Measurements from ENCODE around the gene BCL6. TPM values are rescaled to one million over a fixed set of nuclear protein-coding genes. Genes with fewer than 3 reads are reported as not detected.

Gene BCL6
- total RNA-seq, 1 experiment from 2014 or later: 9.0 TPM

DNA sequence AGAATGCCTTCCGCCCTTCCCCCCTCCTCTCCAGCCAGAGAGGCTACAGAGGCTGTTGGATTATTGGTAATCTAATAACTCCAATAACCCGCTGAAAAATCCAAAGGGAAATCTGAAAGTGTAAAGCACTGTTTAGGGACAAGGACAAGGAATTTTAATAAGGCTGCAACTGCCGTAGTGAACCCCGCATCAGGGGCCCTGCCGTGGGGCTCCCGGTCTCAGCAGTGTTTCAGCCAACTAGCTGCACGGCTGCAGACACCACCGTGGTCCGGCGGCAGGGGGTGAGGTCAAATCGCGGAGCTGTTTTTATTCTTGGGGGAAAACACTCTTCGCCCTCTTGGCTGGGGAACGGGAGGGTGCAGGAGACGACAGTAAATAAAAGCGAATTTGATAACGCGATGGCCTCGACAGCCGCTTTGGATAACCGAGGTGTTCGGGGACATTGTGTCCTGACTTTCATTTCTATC lies 6.1 kb downstream of the BCL6 start:
- no peak for DNase-seq (ENCODE audit: low spot score)

DNA sequence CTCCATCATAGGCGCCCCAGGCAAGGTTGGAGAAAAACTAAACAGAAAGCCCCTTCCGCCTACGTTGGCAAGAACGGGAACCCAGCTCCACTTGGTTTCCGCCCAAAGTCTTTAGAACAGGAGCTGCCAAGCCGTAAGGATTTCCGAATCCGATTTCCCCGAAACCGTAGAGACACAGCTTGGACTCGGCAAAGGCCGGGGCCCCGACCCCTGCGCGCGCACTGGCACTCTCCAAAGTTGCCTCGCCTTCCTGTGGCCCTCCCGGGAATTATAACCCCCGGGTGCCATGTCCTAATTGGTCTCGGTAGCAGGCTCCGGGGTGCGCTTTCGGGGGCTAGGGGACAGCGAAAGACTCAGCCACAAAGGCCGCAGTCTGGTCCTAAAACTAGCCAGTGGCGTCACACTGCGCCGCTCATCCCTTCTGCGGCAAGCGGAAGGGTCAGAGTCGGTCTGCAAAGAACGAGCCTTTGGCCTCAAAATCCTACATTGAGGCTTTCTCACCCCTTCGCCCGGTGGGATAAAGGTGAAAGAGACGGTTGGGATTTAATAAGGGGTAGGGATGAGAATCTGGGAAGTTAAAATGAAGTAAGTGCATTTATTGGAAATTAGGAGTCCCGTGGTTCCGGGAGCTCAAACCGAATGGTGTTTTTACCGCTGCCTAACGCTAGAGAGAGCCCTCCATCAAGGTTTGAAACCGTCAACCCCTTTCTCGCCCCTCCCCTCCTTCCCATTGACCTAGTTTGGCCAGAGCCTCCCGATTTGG lies 6.8 kb downstream of the BCL6 start:
- peak; percentile 91 for DNase-seq (ENCODE audit: low spot score)

DNA sequence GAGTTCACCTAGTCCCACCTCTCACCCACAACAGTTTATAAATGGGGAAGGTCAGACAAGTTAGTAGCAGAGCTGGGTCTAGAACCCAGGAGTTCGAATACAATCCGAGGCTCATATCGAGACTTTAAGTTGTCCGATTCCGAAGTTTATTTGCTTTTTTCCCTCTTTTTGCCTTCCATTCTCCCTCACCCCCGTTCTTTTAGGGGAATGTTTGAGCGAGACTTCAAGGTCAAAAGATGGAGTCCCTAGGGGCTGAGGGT lies 7.3 kb downstream of the BCL6 start:
- DNase-seq (ENCODE audit: low spot score): no peak

DNA sequence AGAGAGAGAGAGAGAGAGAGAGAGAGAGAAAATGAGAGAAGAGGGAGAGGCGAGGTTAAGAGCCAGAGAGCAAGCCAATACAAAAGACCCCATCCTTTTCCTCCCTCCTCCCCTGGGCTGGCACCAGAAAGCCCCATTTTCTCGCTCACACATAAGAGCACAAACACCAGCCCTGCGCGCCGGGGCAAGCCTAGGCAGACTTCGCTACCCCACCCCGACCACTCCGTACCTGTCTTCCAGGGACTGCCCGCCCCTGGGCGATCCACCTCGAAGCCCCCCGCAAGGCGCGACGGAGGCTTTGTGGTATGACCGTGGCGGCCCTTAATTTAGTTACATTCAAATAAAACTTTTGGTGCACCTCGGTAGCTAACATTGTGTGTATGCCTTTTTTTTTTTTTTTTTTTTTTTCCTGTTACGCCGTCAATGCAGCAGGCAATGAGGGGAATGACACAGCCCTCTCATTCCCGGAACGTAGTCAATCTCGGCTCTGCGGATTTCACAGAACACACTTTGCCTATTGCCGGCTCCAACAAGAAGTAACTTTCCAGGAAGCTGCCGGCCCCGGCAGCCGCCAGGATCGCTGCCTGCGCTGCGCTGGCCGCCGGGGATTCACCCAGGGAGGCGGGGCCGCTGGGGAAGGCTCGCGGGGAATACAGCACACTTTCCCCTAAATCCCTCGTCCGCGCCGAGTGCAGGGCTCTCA lies 7.7 kb downstream of the BCL6 start:
- DNase-seq (ENCODE audit: low spot score): no peak

DNA sequence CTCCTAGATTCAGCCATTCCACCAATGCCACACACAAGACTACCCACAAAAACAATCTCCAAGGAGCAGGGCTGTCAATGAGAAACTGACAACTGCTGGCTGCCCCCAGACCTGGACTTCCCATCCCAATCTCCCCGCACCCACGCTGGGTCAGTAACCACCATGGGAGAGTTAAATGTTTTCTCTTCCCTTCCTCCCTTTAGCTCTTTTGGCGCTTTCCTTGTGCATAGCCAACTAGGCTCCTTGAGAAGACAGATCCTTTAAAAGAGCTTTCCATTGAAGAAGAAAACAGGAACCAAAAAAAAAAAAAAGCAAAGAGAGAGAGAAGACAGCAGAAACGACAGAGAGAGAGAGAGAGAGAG lies 8.3 kb downstream of the BCL6 start:
- DNase-seq (ENCODE audit: low spot score): no peak

DNA sequence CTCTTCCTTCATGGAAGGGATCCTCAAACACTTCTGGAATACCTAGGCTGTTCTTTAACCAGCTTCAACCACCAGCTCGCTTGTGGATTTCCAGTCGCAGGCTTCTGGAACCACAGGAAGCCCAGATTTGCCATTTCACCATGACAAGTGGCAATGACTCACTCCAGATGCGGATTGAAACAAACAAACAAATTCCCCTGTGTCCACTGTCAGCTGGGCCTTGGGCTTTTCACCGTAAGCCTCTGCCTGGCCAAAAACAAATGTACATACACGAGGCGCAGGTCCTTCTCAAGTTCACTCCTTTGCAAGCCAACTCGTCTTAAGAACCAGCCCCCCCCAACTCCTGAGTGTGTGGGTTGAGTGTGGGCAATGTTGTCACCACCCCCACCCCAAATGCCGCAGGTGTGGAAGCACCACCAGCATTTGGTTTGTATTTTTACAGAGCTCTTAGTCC lies 8.8 kb downstream of the BCL6 start:
- DNase-seq (ENCODE audit: low spot score): peak; percentile 94

DNA sequence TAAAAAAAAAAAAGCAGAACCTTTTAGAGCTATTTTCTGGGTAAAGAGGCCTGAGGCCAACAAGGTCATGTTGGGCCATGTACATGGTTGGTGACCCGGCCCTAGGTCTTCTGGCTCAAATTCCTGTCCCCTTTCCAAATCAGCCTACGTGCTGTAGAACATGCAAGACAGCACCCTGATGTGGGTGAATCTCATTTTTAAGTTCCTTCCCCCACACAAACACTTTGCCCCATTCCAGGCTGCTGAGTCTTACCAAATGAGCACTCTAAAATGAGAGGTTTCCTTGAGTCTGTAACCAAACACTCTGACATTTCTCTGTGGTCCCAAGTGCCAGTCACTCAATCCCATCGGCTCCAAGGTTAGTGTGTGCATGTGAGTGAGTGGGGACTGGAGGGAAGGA lies 9.4 kb downstream of the BCL6 start:
- no peak for DNase-seq (ENCODE audit: low spot score)

DNA sequence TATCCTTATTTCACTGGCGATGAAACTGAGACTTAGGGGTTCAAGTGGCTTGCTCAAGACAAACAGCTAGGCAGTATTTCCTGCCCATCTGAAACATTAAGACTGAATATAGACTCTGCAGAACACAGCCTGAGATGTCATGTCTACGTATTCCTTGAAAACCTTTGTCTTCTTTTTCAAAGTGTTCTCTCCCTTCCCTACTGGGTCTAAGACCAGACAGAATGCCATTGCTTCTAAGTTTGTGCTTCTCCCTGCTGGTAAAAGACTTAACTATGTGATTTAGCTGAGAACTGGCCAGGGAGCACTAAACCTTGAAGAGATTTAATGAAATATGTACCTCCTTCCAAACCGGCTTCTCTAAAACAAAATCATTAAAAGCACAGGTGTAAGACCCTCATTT lies 9.9 kb downstream of the BCL6 start:
- DNase-seq (ENCODE audit: low spot score): no peak

DNA sequence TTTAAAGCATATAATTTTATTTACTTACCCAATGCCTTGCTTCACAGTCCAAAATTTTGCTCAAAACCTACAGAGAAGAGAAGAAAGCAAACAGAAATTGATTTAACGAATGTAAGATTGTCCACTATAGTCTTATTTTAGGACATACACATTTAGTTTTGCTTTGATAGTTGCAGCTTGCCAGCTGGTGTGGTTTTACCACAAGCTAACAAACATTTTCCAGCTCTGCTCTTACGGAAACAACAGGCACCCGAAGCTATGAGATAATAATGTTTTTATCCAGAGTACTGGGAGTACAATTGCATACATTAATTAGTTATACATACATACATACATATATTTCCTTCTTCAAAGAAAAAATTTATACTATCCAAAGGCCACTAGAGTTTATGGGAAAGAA lies 10.4 kb downstream of the BCL6 start:
- DNase-seq (ENCODE audit: low spot score): peak; percentile 34

DNA sequence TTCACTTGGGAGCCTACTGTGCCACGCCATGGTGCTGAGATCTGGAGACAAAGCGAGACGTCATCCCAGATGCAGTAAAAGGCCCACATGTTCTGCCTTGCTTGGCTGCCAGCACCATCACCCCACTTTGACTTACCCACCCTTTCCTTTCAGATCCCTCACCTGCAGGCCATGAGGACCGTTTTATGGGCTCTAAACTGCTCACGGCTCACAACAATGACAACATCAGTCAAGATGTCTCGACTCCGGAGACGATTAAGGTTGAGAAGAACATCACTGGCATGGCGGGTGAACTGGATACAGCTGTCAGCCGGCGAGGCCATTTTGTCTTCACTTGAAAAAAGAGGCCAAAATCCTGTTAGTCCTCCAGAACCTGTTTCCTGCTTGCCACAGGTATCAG lies 11.9 kb downstream of the BCL6 start:
- DNase-seq (ENCODE audit: low spot score): no peak

DNA sequence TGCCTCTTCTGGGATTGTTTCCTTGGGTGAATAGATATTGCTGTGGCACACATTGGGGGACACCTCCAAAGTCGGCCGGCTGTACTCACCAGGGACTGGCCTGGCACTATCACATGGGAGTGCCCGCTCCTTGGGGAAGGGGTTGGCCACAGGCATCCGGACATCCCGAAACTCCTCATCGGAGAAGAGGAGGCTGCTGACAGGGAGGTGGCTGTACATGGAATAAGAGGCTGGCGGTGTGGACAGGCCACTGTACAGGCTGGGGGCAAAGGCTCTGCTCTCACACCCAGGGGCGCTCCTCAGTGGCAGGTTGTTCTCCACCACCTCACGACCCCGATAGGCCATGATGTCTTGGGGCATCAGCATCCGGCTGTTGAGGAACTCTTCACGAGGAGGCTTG lies 15.7 kb downstream of the BCL6 start:
- DNase-seq (ENCODE audit: low spot score): no peak

DNA sequence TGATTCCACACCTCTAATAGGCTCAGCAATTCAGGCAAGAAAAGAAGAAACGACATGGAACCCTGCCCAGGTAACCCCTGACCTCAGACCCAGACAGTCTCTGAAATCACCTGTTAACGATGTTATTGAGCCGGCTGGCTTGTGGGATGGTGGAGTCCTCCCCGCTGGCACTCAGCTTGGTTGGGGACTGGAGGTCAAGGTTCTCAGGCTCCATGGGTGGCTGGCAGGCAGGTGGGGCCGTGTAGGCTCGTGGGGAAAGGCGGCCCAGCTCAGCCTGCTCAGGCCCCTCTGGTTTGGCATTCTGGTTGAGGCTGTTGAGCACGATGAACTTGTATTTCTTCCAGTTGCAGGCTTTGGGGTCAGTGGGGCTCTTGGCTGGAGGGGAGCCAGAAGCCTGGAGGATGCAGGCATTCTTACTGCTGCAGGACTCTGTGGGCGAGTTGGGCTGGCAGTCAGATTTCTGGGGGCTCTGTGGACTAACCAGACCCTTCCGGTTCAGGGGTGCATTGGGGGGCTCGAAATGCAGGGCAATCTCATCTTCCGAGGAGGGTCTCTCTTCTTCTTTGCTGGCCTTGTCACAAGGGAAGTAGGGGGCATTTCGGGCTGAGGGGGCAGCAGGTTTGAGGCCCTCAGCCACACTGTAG lies 16.2 kb downstream of the BCL6 start:
- DNase-seq (ENCODE audit: low spot score): no peak

DNA sequence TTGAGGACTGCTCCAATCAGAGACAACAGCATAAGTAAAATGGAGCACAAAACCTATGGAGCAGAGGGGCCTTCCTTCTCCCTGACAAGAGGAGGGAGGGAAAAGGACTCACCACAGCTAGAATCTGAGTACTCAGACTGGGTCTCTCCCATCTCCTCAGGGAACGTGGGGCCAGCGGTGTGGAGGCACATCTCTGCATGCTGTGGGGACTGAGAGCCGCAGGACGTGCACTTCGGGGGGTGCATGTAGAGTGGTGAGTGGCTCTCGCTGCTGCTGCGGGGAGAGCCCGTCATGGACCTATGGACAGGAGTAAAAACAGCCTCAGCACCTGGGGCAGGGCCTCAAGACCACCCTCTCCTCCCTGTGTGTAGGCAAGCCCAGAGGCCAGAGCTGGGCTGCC lies 17.0 kb downstream of the BCL6 start:
- DNase-seq (ENCODE audit: low spot score): no peak

DNA sequence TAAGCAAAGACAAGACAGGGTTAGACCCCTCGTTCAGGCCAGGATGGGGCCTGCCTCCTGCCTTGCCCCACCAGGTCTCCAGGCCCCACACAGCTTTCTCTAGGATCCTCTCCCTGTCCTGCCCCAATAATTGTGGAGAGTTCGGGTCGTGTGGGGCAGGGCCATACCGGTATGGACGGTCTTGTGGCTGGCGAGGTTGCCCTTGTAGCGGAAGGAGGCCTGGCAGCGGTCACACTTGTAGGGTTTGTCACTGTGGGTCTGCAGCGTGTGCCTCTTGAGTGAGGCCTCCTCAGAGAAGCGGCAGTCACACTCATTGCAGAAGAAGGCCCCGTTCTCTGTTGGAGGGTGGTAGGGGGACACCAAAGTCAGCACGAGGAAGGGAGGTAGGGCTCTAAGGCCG lies 18.7 kb downstream of the BCL6 start:
- DNase-seq (ENCODE audit: low spot score): no peak

DNA sequence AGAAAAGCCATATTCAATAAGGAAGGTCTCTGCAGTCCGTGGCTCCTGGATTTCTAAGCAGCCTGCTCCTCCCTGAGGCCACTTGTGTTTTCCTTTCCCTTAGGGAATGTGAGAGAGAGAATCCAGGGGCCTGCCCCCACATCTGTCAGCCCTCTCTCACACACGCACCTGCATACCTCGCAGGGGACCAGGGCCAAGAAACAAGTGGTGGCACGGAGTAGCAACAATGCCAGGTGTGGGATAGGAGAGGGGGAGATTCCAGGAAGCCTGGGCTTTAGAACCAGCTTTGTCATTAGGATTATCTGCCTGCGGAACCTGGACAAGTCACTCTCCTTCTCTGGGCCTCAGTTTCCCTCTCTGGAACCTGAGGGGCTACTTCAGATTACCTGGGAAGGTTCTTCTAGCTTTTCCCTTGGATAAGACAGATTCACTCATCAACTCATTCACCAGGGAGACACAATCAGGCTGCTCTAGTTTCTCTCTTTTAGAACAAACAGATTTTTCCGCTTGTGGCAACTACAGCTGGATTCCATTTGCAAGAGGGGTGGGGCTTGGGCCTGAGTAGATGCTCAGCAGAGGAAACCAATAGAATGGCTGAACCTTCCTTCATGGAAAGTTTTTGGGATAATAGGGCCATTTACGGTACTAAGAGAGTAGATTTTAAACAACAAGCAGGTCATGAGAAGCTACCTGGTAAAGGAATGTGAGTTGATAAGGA lies 19.5 kb downstream of the BCL6 start:
- no peak for DNase-seq (ENCODE audit: low spot score)

DNA sequence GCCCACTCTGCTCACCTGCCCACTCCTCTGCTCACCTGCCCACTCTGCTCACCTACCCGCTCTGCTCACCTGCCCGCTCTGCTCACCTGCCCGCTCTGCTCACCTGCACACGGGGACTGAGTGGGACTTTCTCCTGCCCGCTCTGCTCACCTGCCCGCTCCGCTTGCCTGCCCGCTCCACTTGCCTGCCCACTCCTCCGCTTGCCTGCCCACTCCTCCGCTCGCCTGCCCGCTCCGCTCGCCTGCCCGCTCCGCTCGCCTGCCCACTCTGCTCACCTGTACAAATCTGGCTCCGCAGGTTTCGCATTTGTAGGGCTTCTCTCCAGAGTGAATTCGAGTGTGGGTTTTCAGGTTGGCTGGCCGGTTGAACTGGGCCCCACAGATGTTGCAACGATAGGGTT lies 20.0 kb downstream of the BCL6 start:
- DNase-seq (ENCODE audit: low spot score): no peak

DNA sequence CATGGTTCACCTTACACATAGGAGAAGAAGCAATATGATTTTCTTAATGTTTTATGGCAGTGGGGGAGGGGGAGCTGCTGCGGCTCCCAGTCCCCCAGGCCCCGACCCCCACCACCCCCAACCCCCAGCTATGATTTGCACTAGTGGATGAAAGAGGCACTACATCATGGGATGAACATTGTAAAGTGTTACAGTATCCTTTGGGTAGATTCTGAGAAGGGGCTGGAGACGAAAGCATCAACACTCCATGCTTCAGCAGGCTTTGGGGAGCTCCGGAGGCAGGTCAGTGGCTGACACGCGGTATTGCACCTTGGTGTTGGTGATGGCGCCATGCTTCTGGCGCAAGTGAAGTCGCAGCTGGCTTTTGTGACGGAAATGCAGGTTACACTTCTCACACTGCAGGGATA lies 23.1 kb downstream of the BCL6 start:
- DNase-seq (ENCODE audit: low spot score): no peak

DNA sequence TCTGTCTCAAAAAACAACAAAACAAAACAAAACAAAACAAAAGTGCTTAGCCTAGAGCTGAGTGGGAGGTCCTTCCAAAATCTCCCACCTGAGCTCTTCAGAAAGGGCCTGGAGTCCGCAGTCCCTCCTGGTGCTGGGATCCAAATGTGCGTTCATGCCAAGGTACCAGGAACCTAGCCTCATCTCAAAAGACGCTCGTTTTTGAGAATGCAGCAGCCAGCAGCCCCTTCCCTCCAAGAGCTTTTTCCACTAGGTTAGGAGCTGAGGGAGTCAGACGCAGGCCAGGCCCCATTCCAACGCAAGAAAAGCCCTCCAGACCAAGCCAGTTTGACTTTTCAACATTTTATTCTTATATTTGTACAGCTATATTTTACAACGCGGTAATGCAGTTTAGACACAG lies 24.2 kb downstream of the BCL6 start:
- no peak for DNase-seq (ENCODE audit: low spot score)

DNA sequence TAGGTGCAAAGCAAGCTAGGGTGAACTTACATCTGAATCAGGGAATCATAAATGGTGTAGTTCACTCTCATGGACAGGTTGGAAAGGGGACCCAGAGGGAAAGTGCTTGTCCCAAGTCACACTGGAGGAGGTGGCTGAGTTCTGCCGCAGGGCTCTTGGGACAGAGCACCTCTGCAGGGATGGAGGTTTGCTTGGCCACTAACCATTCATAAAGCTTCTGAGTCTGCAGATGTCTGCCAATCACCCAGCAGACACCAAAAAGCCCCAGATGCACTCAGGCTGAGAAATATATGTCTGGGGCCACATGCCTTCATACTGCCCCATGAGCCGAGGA lies 25.0 kb downstream of the BCL6 start:
- DNase-seq (ENCODE audit: low spot score): no peak

DNA sequence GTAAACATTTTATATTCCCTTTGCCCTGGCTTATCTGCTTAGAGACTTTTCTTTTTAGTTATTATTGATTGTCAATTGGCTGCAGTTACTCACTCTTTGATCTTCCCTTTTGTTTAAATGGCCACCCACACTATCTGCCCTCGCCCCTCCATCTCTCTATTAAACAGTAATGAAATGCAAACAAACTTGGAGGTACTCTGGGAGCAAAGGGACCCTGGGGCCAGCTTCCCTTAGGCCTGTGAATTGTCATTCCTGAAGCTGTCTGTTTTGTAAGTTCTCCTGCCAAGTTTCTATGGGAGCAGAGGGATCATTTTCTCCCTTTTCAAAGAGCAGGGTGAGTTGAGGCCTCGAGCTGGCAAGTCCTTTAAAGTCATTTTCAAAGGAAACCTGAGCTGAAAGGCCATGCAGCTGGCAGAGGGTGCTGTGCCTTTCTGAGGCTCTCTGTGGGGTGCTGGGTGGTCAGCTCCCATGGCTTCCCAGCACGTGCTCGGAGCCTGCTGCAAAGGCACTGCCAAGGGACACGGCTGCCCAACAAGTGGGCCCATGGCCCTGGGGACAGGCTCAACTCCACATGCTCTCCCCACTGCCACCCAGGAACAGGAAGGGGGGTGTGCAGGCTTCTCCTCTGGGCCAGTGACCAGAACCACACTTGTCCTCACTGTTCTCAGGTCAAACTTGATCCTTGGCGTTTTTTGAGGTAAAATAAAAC lies 25.5 kb downstream of the BCL6 start:
- DNase-seq (ENCODE audit: low spot score): no peak

DNA sequence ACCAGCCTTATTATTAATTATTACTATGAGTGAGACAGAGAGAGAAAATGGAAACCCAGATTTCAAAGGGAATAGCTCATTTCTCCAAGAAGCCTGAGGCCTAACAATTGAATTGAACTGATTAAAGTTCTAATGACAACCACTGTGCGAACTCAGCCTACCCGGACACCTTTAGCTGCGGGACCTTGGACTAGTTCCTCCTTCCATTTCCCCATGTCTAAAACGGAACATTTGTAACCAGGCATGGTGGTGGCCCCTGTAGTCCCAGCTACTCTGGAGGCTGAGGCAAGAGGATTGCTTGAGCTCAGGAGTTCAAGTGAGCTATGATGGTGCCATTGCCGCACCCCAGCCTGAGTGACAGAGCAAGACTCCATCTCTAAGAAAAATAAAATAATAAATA lies 26.5 kb downstream of the BCL6 start:
- DNase-seq (ENCODE audit: low spot score): no peak

DNA sequence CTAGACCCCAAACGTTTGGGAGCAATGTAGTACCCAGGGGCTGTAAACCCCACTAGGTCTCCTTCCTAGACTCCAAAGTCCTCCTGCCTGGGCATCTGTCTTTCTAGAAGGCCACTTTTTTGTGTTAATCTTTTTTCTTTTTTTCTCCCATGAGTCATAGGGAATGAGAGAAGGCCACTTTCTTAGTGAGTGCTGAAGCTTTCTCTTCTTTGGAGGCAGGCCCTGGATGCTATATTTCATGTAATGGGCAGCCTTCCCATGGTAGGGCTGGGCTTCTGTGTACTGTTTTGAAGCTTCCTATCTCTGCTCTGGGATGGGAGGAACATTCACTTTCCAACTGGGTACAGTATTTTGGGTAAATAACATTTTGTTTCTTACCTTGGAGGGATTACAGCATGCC lies 27.7 kb downstream of the BCL6 start:
- DNase-seq (ENCODE audit: low spot score): no peak

All from H4 (cell line).